ENCODE measurements around the gene CLTRN.
A peak's percentile ranks its signal among the peaks of the same experiment; 100 is the strongest.

Gene CLTRN

DNA sequence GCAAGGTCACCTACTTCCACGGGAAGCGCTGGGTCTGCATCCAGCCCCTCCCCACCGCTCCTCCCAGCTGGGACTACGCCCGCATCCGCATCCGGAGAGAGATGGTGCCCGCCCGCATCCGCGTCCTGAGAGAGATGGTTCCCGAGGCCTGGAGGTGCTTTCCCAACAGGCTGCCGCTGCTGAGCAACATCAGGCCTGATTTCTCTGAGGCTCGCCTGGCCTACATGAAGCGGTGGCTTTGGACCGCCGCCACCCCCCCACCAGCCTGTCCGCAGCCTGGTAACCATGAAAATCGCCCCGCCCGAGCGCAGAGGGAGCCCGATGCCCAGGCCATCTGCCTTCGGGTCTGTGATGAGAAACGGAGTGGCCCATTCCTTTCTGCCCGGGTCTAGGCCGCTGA, 18.1 kb downstream of the CLTRN start:
- no peak for DNase-seq

- DNase-seq = no peak
These were observed 18.6 kb downstream of the CLTRN start for GRCh38 chrX:15646031-15646430.

DNA sequence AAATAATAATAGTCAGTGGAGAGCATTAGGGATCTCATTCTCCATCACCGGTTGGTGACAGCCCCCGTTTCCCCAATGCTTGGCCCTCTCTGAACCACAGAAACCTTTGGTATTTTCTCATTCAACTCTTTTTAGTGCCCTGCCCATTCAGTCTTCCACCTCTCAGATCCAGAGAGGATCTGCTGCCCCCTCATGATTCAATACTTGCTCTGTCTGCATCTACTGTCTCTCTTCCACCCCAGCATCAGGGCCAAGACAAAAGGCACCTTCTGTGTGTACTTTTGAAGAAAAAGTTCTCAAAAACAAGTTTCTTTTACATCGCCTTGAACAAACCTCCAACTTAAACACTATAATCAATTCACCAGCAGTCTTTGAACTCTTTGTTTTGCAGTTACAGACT, 19.3 kb downstream of the CLTRN start:
- peak; percentile 3 for DNase-seq

- DNase-seq = no peak
These were observed 20.1 kb downstream of the CLTRN start for GRCh38 chrX:15644560-15644872.

DNA sequence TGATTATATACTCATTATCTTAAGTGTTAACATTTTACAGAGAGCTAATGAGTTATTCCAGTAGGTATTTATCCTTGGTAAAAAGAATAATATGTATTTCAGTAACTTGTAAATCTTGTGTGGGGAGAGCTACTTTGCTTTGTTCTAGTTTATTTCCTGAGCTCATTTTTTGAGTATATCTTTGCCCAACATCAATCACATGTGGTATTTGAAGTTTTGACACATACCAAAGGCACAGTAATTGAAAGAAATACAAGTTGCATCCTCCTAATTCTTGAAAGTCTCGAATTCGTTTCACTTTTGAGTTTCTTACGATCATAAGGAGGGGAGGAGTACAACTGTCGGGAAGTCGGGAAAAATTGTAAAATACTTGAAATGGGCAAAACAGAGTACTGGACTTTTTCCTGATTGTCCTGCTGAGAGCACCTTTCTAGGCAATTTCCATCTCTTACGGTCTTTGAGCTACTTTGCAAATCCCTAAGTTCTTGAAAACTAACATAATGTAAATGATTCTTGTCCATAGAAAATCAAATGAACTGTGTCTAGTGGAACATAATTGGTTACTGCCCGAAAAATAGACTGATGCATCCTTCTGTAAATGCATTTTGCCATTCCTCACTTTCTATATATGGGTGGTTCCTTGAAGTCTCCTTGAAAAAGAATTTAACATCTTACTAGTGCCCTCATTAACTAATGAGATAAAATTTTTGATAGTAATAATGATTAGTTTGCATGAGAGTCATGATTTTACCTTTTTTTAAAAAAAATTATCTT, 20.6 kb downstream of the CLTRN start:
- no peak for DNase-seq

GRCh38 chrX:15631637-15632036, 33.0 kb downstream of the CLTRN start:
- DNase-seq = no peak

GRCh38 chrX:15623054-15623453, 41.6 kb downstream of the CLTRN start:
- DNase-seq = no peak

DNA sequence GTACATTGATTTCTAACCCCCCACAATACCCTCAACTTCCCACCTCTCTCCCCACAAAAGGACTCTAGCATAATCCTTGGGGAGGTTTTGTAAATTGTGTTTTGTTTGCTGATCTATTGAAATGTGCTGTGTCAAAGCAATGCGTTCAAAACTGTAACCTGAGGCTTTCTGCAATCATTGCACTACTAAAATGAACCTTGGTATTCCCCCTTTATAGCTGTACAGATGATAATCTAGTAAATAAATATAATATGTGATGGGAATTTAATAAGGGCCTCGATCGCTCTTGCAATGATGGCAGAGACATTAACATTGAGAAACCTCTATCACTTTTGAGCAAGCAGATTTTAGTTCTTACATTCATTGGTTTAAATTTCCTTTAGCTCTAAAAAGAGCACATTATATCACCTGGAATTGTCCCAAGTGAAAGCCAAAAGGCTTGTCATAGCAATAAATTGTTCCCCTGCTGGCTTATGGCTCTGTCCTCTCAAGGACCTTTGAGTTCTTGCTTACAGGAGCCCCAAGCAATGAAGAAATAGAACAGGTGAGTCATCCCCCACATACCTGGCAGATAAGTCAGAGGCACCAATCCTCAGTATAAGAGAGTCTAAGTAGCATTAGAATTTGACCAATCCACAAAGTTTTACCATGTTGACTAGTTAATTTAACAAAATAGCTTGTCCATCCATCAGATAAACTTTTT, 45.4 kb downstream of the CLTRN start:
- DNase-seq = no peak

DNA sequence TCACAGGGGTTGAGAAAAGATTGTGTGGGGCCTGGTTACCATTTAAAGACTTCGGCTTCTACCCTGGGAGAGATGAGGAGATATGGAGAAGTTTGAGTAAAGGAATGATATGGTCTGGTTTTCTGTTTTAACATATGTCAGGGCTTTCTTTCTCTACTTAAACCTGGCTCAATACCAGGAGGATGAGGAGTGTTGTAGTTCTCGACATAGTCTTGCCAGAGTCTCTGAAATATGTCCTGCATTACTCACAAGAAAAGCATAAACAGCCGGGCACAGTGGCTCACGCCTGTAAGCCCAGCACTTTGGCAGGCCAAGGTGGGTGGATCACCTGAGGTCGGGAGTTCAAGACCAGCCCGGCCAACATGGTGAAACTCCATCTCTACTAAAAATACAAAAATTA, 47.5 kb downstream of the CLTRN start:
- DNase-seq = no peak

DNA sequence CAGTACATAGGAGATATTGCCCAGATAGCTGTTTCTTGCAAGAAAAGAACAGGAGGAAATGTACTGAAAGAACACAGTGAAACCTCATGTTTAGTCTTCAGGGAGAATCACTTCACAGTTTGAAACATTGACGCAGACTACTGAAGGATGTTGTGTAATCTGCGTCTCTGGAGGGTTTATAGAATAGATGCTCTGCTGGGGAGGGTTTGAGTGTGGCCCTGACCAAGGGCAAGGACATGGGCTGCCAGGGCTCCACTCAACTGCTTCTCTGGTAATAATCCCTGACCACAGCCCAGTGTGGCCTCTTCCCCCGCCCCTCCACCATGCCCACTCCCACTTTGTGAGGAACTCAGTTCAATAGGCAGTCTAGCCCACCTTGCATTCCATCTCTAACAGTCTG, 48.1 kb downstream of the CLTRN start:
- DNase-seq = no peak

DNA sequence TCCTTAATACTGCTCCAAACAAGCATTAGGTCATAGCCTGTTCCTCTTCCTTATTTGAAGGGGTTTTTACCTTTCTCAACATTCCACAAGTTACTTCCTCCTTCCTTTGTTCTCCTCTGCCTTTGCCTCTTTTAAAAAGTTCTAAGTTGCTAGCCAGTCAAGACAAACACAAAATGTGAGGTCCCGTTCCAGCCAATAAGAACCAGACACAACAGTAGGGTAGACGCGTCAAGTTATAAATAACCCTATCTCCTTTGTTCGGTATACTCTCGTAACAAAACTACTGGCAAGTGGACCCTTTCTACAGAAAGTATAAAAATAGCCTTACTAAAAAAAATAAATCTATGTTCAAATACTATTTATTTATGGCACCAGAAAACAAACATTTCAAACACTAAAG, 57.5 kb downstream of the CLTRN start:
- DNase-seq = no peak

- peak; percentile 10 for DNase-seq
These were observed 58.5 kb downstream of the CLTRN start for GRCh38 chrX:15606136-15606535.

GRCh38 chrX:15605226-15605625, 59.4 kb downstream of the CLTRN start:
- no peak for DNase-seq

GRCh38 chrX:15602761-15603160, 61.8 kb downstream of the CLTRN start:
- no peak for DNase-seq

DNA sequence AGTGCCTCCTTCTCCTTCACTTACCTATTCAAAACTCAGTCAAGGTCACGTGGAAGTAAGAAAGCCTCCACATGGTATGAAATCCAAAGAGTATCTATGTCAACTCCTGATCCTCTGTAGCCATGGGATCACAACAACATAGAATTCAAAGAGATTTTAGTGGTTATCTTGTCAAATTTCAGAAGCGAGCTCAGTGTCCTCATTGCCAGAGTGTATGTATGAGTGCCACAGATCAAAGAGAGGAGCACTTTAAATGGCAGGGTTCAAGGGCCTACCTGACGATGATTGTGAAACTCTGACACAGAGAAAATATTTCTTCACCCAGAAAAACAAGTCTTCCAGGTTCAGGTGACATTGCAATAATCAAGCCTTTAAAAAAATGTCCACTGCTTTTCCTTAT, 62.7 kb downstream of the CLTRN start:
- no peak for DNase-seq

- no peak for DNase-seq
These were observed 63.9 kb downstream of the CLTRN start, which contains the start of gene ACE2 for GRCh38 chrX:15600745-15601144. TSS of gene ACE2 (minus strand) at chrX:15600960. CDS start at chrX:15600911, 49 bp downstream.

- DNase-seq = no peak
These were observed 64.6 kb downstream of the CLTRN start for GRCh38 chrX:15600049-15600448.

- DNase-seq = no peak
These were observed 65.1 kb downstream of the CLTRN start for GRCh38 chrX:15599461-15599860.

DNA sequence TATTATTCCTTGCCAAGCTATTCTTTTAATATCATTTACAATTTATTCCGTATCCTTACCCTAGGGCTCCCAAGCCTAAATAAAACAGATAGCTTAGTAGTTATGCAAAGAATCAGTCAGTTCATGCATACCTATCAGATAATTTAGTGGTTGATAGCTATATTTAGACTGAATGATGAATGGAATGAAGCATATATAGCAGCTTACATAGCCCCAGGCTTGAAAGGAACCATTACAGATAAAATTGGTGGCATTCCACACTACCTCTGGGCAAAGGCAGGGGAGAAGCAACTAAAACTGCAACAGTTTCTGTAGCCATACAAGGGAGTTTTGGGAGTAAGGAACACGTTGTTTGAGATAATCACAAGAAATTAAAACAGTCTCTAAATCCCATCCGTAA, 66.6 kb downstream of the CLTRN start:
- DNase-seq = no peak

GRCh38 chrX:15594371-15594770, 70.2 kb downstream of the CLTRN start:
- DNase-seq = no peak

GRCh38 chrX:15579778-15580747, 84.5 kb downstream of the CLTRN start:
- peak; percentile 98 for DNase-seq
